ENCODE data around the gene GON4L.
"Not testable (repeated sequence)": the region's sequence is repeated elsewhere in the genome, so short reads cannot be mapped to it uniquely, and the experiment has no call there.

The GON4L gene

GRCh38 chr1:155867766-155868165, 10.8 kb upstream of the GON4L start:
- DNase-seq = no peak

GRCh38 chr1:155864393-155864792, 7.4 kb upstream of the GON4L start:
- DNase-seq = peak in 2 of 3 donors; percentile 19 to 36

GRCh38 chr1:155861896-155862295, 4.9 kb upstream of the GON4L start:
- DNase-seq = no peak

- DNase-seq = no peak
These were observed 4.0 kb upstream of the GON4L start for GRCh38 chr1:155860970-155861510.

- DNase-seq = peak; percentile 92 to 96 (median 93)
These were observed 3.2 kb upstream of the GON4L start for GRCh38 chr1:155859881-155860871.

GRCh38 chr1:155859234-155859829, 2.3 kb upstream of the GON4L start, which contains the start of gene SYT11:
TSS of gene SYT11 (plus strand) at chr1:155859567. CDS start at chr1:155859762, 195 bp downstream.
- peak; percentile 98 for DNase-seq

GRCh38 chr1:155858800-155859233, 1.8 kb upstream of the GON4L start:
- DNase-seq = peak in 1 of 3 donors; percentile 50

- no peak for DNase-seq
These were observed 598 bp downstream of the GON4L start for GRCh38 chr1:155856257-155856974.

GRCh38 chr1:155850345-155850744, 6.7 kb downstream of the GON4L start:
- DNase-seq = no peak

GRCh38 chr1:155847823-155848529, 9.0 kb downstream of the GON4L start:
- DNase-seq = no peak

GRCh38 chr1:155844860-155845421, 12.1 kb downstream of the GON4L start:
- no peak for DNase-seq

GRCh38 chr1:155840386-155840785, 16.6 kb downstream of the GON4L start:
- no peak for DNase-seq

- no peak for DNase-seq
These were observed 21.5 kb downstream of the GON4L start for GRCh38 chr1:155835548-155835947.

GRCh38 chr1:155834927-155835399, 22.1 kb downstream of the GON4L start:
- DNase-seq = not testable (repeated sequence)

GRCh38 chr1:155834296-155834926, 22.6 kb downstream of the GON4L start:
- peak; percentile 16 to 53 (median 47) for DNase-seq

GRCh38 chr1:155833665-155834295, 23.2 kb downstream of the GON4L start:
- DNase-seq = peak in 1 of 3 donors; percentile 2

- DNase-seq = no peak
These were observed 25.6 kb downstream of the GON4L start for GRCh38 chr1:155831279-155831976.

GRCh38 chr1:155827450-155827849, 29.6 kb downstream of the GON4L start:
- DNase-seq = no peak

- no peak for DNase-seq
These were observed 40.7 kb downstream of the GON4L start for GRCh38 chr1:155816351-155816750.

- DNase-seq = no peak
These were observed 43.3 kb downstream of the GON4L start for GRCh38 chr1:155813672-155814071.
